SK-N-SH (cell line): ENCODE results near the gene RASL11B. TPM values are rescaled to one million over a fixed set of nuclear protein-coding genes. Genes with fewer than 3 reads are reported as not detected.

Experiments used
- CTCF ChIA-PET: fragments of 300-600, 350-600 bp; formaldehyde crosslinking; extraction: SDS; loops from one replicate; lab custom pipeline; 2021; lab: Yijun Ruan, JAX
- POLR2A ChIA-PET: fragments of 350-600 bp; sonication (Branson Sonifier 250); formaldehyde crosslinking; extraction: SDS; loops from one replicate; lab custom pipeline; 2020; ENCODE audit warnings: antibody characterized with exemption, inconsistent platforms; lab: Yijun Ruan, JAX
- DNase-seq: peaks from one replicate; pipeline ENCODE4 v3.0.0; 2012
- H2AFZ ChIP-seq: fragments of 200-600 bp; sonication (generic); 2 replicates; pipeline ENCODE4 v1.8.1; 2016; ENCODE audit warnings: antibody characterized with exemption, mild to moderate bottlenecking, low read depth
- H3F3A ChIP-seq: fragments of 200-600 bp; sonication (generic); replicated peaks from 2 replicates; pipeline ENCODE3; 2016; ENCODE audit warnings: antibody characterized with exemption, mild to moderate bottlenecking; ENCODE audit not compliant: insufficient read depth
- H3K27ac ChIP-seq, 2 experiments: fragments of 200-500 bp in 1 of 2; fragments of 200-600 bp in 1 of 2; sonication (Bioruptor generic) in 1 of 2; sonication (generic), shearing (Covaris generic) in 1 of 2; 2 replicates each; pipeline versions ENCODE4 v1.5.1 to v1.6.1; 2014 to 2016; ENCODE audit warnings: low read depth in 2 of 2, inconsistent platforms in 1 of 2, low read length in 1 of 2, mild to moderate bottlenecking in 1 of 2, mixed read lengths in 1 of 2
- H3K27me3 ChIP-seq: fragments of 200-600 bp; sonication (generic), shearing (Covaris generic); 2 replicates; pipeline ENCODE4 v1.6.1; 2016; ENCODE audit warnings: mixed run types; ENCODE audit not compliant: insufficient read depth
- H3K36me3 ChIP-seq, 2 experiments: fragments of 200-500 bp in 1 of 2; fragments of 200-600 bp in 1 of 2; sonication (Bioruptor generic) in 1 of 2; sonication (generic) in 1 of 2; replicated peaks in 1 of 2; 2 replicates each; pipeline versions ENCODE3 to v1.5.1; 2014 to 2016; ENCODE audit warnings: low read length in 1 of 2, mild to moderate bottlenecking in 1 of 2; ENCODE audit not compliant: insufficient read depth in 2 of 2, control insufficient read depth in 1 of 2
- H3K4me1 ChIP-seq, 2 experiments: fragments of 200-500 bp in 1 of 2; fragments of 200-600 bp in 1 of 2; sonication (Bioruptor generic) in 1 of 2; sonication (generic), shearing (Covaris generic) in 1 of 2; 2 replicates each; pipeline versions ENCODE4 v1.5.1 to v1.6.1; 2014 to 2016; ENCODE audit warnings: low read depth in 1 of 2, low read length in 1 of 2, mixed run types in 1 of 2; ENCODE audit not compliant: insufficient read depth in 2 of 2, control insufficient read depth in 1 of 2
- H3K4me2 ChIP-seq: fragments of 200-600 bp; sonication (generic), shearing (Covaris generic); 2 replicates; pipeline ENCODE4 v1.6.1; 2017; ENCODE audit warnings: mixed run types
- H3K4me3 ChIP-seq, 2 experiments: fragments of 200-500 bp in 1 of 2; fragments of 200-600 bp in 1 of 2; sonication (Bioruptor generic) in 1 of 2; sonication (generic), shearing (Covaris generic) in 1 of 2; 2 replicates each; pipeline versions ENCODE4 v1.5.1 to v1.8.1; 2014 to 2016; ENCODE audit warnings: low read depth in 2 of 2, inconsistent platforms in 1 of 2, low read length in 1 of 2, mild to moderate bottlenecking in 1 of 2, mixed read lengths in 1 of 2, moderate library complexity in 1 of 2
- H3K79me2 ChIP-seq: fragments of 200-600 bp; sonication (generic); 2 replicates; pipeline ENCODE4 v1.8.1; 2017; ENCODE audit warnings: mild to moderate bottlenecking; ENCODE audit not compliant: insufficient read depth
- H3K9ac ChIP-seq: fragments of 200-600 bp; sonication (generic); 2 replicates; pipeline ENCODE4 v1.6.1; 2017; ENCODE audit warnings: mixed run types
- H3K9me2 ChIP-seq: fragments of 200-600 bp; sonication (generic); 2 replicates; pipeline ENCODE4 v1.6.1; 2017; ENCODE audit warnings: mixed run types
- H3K9me3 ChIP-seq: fragments of 200-600 bp; sonication (generic); 2 replicates; pipeline ENCODE4 v1.6.1; 2017; ENCODE audit warnings: mixed run types, mild to moderate bottlenecking, moderate library complexity
- H4K20me1 ChIP-seq: fragments of 200-600 bp; sonication (generic); 2 replicates; pipeline ENCODE4 v1.6.1; 2017; ENCODE audit warnings: mild to moderate bottlenecking, mixed run types; ENCODE audit not compliant: insufficient read depth
- ELF1 ChIP-seq: IDR thresholded peaks from 2 replicates; pipeline ENCODE4 v1.4.0; 2012
- FOSL2 ChIP-seq: IDR thresholded peaks from 2 replicates; pipeline ENCODE4 v1.4.0; 2012; ENCODE audit warnings: low read depth, mild to moderate bottlenecking, moderate library complexity, borderline replicate concordance
- FOXM1 ChIP-seq: IDR thresholded peaks from 2 replicates; pipeline ENCODE4 v1.4.0; 2012; ENCODE audit warnings: low read depth, mild to moderate bottlenecking
- MEF2A ChIP-seq: IDR thresholded peaks from 2 replicates; pipeline ENCODE4 v1.4.0; 2012; ENCODE audit warnings: low read depth, borderline replicate concordance
- PBX3 ChIP-seq: IDR thresholded peaks from 2 replicates; pipeline ENCODE4; 2012
- RXRA ChIP-seq: IDR thresholded peaks from 2 replicates; pipeline ENCODE4 v1.4.0; 2012; ENCODE audit warnings: low read depth, mild to moderate bottlenecking, borderline replicate concordance
- TAF1 ChIP-seq: IDR thresholded peaks from 2 replicates; pipeline ENCODE4 v1.6.1; 2012; ENCODE audit warnings: low read depth, mild to moderate bottlenecking, low read length, moderate library complexity, borderline replicate concordance
- TCF12 ChIP-seq: IDR thresholded peaks from 2 replicates; pipeline ENCODE4 v1.4.0; 2012
- USF1 ChIP-seq: IDR thresholded peaks from 2 replicates; pipeline ENCODE4 v1.4.0; 2012; ENCODE audit warnings: low read depth, borderline replicate concordance
- ZBTB33 ChIP-seq: IDR thresholded peaks from 2 replicates; pipeline ENCODE4 v1.4.0; 2012; ENCODE audit warnings: low read depth, borderline replicate concordance
- WGBS: methylation state at CpG from one replicate; pipeline ENCODE4 v1.1.6; 2017; ENCODE audit warnings: low lambda C conversion rate; 5-methylcytosine and 5-hydroxymethylcytosine counted together
- polyA plus RNA-seq, 3 experiments: library from polyadenylated mRNA; depleted of rRNA; stranded (reverse); fragments of >200 nt; gene quantifications; 2 replicates each; pipeline ENCODE4 v1.2.3, GENCODE V29; 2012

The RASL11B gene
- polyA plus RNA-seq, 1 of the 3 experiments (the other 2 are of a cell fraction) = 0.54 TPM

- no peak for TF ChIP-seq TAF1
- TF ChIP-seq FOXM1 = no peak
- TF ChIP-seq ELF1 = no peak
- no peak for TF ChIP-seq MEF2A
- no peak for TF ChIP-seq PBX3
- no peak for TF ChIP-seq USF1
- no peak for TF ChIP-seq FOSL2
- TF ChIP-seq RXRA = no peak
- TF ChIP-seq TCF12 = no peak
- TF ChIP-seq ZBTB33 = no peak
Measured at GRCh38 chr4:52870225-52870624, 8.1 kb downstream of the RASL11B start (continued).

GRCh38 chr4:52873191-52873590, 11.1 kb downstream of the RASL11B start:
- DNase-seq = no peak
- Histone ChIP-seq H3K79me2 (no peaks in the 10 kb centered on the region), H3K4me2 (no peak overlapping the region), H3K9me2 (no peaks in the 10 kb centered on the region), H3K9me3 (no peaks in the 10 kb centered on the region), H3K4me3 (no peak overlapping the region), H3K36me3 (no peaks in the 10 kb centered on the region), H2AFZ (no peak overlapping the region), H3K27ac (no peak overlapping the region; a peak in 1 of 4 replicates), H3K9ac (no peak overlapping the region), H3F3A (no peaks in the 10 kb centered on the region), H3K27me3 (no peaks in the 10 kb centered on the region), H4K20me1 (no peaks in the 10 kb centered on the region), H3K4me1 (peaks cover 0 to 63% of the 10 kb centered on the region in 2 experiments; a peak in 3 of 4 replicates)
- TF ChIP-seq FOSL2 = no peak
- TF ChIP-seq PBX3 = peak; percentile 62
- WGBS = 97% methylated on average over 1 of the region's 1 CpG
- ChIA-PET CTCF (no interaction called here), POLR2A (interaction anchor here (0.6 kb wide), 1 partner anchor 504 kb away, joined by 3 read pairs; no protein-coding TSS in a partner anchor)
